ENCODE results near the gene ASTN2. TPM values are rescaled to one million over a fixed set of nuclear protein-coding genes. Genes with fewer than 3 reads are reported as not detected.

ASTN2 gene
- polyA plus RNA-seq, 1 donor from 2014 or later = 6.8 TPM

- no peaks in the 10 kb centered on the region for H3F3A ChIP-seq (ENCODE audit: insufficient read depth, low read length, poor library complexity, severe bottlenecking)
- H2AFZ ChIP-seq (ENCODE audit: low read depth, low read length) = no peak overlapping the region
- no peaks in the 10 kb centered on the region for H3K9me2 ChIP-seq (ENCODE audit: insufficient read depth, low read length)
- no peaks in the 10 kb centered on the region for H3K9me3 ChIP-seq (ENCODE audit: low read length)
- no peak overlapping the region for H3K4me2 ChIP-seq (ENCODE audit: low read length)
- no peaks in the 10 kb centered on the region for H3K79me2 ChIP-seq (replicated peaks; ENCODE audit: insufficient read depth, low read length)
- no peak overlapping the region for H3K4me3 ChIP-seq (ENCODE audit: low read length)
- TF ChIP-seq RAD21 (conservative IDR thresholded peaks at IDR 0.05) (no peak), CTCF (IDR thresholded peaks at IDR 0.05; ENCODE audit: poor library complexity, severe bottlenecking) (no peak), POLR2AphosphoS5 (IDR thresholded peaks at IDR 0.05) (no peak), SMC3 (conservative IDR thresholded peaks at IDR 0.05; ENCODE audit: poor library complexity) (no peak), MXI1 (conservative IDR thresholded peaks at IDR 0.05; ENCODE audit: poor library complexity, severe bottlenecking) (no peak), REST (IDR thresholded peaks at IDR 0.05; ENCODE audit: borderline replicate concordance) (no peak), TAF1 (IDR thresholded peaks at IDR 0.05; ENCODE audit: low read depth) (no peak), EP300 (conservative IDR thresholded peaks at IDR 0.05; ENCODE audit: poor library complexity, severe bottlenecking) (no peak), EZH2 (IDR thresholded peaks at IDR 0.05; ENCODE audit: borderline replicate concordance, insufficient read depth, low read length, poor library complexity, severe bottlenecking) (no peak)
- no peaks in the 10 kb centered on the region for H3K27me3 ChIP-seq (ENCODE audit: insufficient read depth, low read depth, low read length)
- H3K9ac ChIP-seq (ENCODE audit: low read length) = no peak overlapping the region
- no peaks in the 10 kb centered on the region for H3K36me3 ChIP-seq (ENCODE audit: insufficient read depth, low read length)
- no peak overlapping the region for H3K27ac ChIP-seq (ENCODE audit: low read length)
- no peaks in the 10 kb centered on the region for H4K20me1 ChIP-seq (ENCODE audit: insufficient read depth)
Observed at GRCh38 chr9:116576386-116576785, 838.5 kb downstream of the ASTN2 start.

GRCh38 chr9:116574027-116574679 lies 840.7 kb downstream of the ASTN2 start:
- Histone ChIP-seq H3K9me3 (ENCODE audit: low read length) (no peaks in the 10 kb centered on the region), H3K27me3 (ENCODE audit: insufficient read depth, low read depth, low read length) (no peaks in the 10 kb centered on the region), H4K20me1 (ENCODE audit: insufficient read depth) (no peaks in the 10 kb centered on the region), H3K79me2 (replicated peaks; ENCODE audit: insufficient read depth, low read length) (no peaks in the 10 kb centered on the region), H3K4me3 (ENCODE audit: low read length) (no peak overlapping the region), H3K27ac (ENCODE audit: low read length) (no peak overlapping the region), H3K9ac (ENCODE audit: low read length) (no peak overlapping the region), H3K36me3 (ENCODE audit: insufficient read depth, low read length) (no peaks in the 10 kb centered on the region), H3K9me2 (ENCODE audit: insufficient read depth, low read length) (no peaks in the 10 kb centered on the region), H3F3A (ENCODE audit: insufficient read depth, low read length, poor library complexity, severe bottlenecking) (no peaks in the 10 kb centered on the region), H3K4me2 (ENCODE audit: low read length) (no peak overlapping the region), H2AFZ (ENCODE audit: low read depth, low read length) (no peak overlapping the region)
- no peak for TF ChIP-seq POLR2AphosphoS5 (IDR thresholded peaks at IDR 0.05)
- TF ChIP-seq CTCF (IDR thresholded peaks at IDR 0.05; ENCODE audit: poor library complexity, severe bottlenecking) = no peak
- TF ChIP-seq RAD21 (conservative IDR thresholded peaks at IDR 0.05) = no peak
- no peak for TF ChIP-seq REST (IDR thresholded peaks at IDR 0.05; ENCODE audit: borderline replicate concordance)
- no peak for TF ChIP-seq TAF1 (IDR thresholded peaks at IDR 0.05; ENCODE audit: low read depth)
- no peak for TF ChIP-seq SMC3 (conservative IDR thresholded peaks at IDR 0.05; ENCODE audit: poor library complexity)
- no peak for TF ChIP-seq MXI1 (conservative IDR thresholded peaks at IDR 0.05; ENCODE audit: poor library complexity, severe bottlenecking)
- TF ChIP-seq EZH2 (IDR thresholded peaks at IDR 0.05; ENCODE audit: borderline replicate concordance, insufficient read depth, low read length, poor library complexity, severe bottlenecking) = no peak
- no peak for TF ChIP-seq EP300 (conservative IDR thresholded peaks at IDR 0.05; ENCODE audit: poor library complexity, severe bottlenecking)
